ENCODE results near the gene KLHL14.

DNA sequence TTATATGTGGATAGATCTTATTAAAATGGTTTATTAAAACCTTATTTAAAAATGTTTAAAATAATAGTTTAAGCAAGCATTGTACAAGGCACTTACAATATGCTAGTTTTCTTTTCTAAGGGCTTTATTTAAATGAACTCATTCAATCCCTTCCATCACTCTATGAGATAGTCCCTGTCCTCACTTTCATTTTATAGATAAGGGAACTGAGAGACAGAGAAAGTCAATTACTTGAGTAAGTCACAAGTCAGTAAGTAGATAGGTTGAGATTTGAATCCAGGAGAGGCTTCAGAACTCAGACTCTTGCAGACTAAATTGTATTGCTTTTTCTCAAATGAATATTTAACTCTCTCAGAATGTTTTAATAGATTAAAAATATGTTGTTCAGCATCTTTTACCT is 95.2 kb downstream of the KLHL14 start:
- TF ChIP-seq EP300 (IDR thresholded peaks at IDR 0.05): no peak
- TF ChIP-seq, protein P1, sequence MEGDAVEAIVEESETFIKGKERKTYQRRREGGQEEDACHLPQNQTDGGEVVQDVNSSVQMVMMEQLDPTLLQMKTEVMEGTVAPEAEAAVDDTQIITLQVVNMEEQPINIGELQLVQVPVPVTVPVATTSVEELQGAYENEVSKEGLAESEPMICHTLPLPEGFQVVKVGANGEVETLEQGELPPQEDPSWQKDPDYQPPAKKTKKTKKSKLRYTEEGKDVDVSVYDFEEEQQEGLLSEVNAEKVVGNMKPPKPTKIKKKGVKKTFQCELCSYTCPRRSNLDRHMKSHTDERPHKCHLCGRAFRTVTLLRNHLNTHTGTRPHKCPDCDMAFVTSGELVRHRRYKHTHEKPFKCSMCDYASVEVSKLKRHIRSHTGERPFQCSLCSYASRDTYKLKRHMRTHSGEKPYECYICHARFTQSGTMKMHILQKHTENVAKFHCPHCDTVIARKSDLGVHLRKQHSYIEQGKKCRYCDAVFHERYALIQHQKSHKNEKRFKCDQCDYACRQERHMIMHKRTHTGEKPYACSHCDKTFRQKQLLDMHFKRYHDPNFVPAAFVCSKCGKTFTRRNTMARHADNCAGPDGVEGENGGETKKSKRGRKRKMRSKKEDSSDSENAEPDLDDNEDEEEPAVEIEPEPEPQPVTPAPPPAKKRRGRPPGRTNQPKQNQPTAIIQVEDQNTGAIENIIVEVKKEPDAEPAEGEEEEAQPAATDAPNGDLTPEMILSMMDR (IDR thresholded peaks at IDR 0.05): no peak
- no peak for TF ChIP-seq POLR2AphosphoS5 (IDR thresholded peaks at IDR 0.05)
- TF ChIP-seq POLR2A (IDR thresholded peaks at IDR 0.05): no peak
